Astrocyte of the spinal cord (primary cell): ENCODE results near the gene SLIT3.

ENCODE experiments used
- DNase-seq: peaks from one replicate; pipeline ENCODE4 v3.0.0; 2011; ENCODE audit warnings: low read depth, low spot score
- H3K4me3 ChIP-seq: 2 replicates; pipeline ENCODE4 v1.5.1; 2011; ENCODE audit warnings: low read depth, mild to moderate bottlenecking, low read length, moderate library complexity
- CTCF ChIP-seq: IDR thresholded peaks from 2 replicates; pipeline ENCODE4 v1.5.1; 2012; ENCODE audit warnings: low read depth, mild to moderate bottlenecking, low read length, inconsistent platforms
- in situ Hi-C: cut with HindIII; loops from 2 replicates; pipeline ENCODE4 v1.10.0; 2017; ENCODE audit warnings: low sequenced_read_pairs

SLIT3 gene

DNA sequence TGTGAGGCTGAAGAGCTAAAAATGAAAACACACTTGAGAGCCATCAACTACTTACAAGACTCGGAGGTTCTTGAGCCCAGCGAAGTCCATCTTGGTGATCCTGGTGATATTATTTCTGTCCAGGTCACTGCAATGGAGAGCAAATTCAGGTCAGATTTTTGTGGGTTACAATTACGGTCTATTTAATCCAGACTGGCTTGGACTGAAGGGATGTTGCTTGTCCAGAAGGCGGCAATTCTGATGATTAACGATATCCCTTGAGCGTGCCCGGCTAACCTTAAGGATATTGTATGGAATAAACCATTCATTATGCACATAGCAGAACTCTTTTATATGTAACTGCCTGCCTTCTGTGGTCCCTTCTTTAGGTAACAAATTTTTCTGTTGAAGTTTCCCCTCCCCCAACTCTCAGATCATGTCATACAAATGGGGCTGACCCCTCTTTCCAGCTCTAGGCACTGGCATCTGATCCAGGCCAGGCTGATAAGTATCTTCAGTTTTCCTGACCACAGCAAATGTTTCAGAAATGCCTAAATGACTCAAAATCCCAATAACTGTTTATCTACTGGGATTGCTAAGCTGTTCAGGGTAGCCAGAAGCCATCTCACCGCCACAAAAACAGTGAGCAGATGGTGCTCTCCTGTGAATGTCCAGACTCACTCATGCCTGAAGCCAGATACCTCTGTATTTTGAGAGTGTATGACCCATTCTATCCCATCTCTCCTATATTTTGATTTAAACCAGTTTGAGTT, 49.4 kb downstream of the SLIT3 start:
- H3K4me3 ChIP-seq: no peak overlapping the region
- in situ Hi-C loops: no loop called here
- TF ChIP-seq CTCF: no peak
- DNase-seq: peak; percentile 21

DNA sequence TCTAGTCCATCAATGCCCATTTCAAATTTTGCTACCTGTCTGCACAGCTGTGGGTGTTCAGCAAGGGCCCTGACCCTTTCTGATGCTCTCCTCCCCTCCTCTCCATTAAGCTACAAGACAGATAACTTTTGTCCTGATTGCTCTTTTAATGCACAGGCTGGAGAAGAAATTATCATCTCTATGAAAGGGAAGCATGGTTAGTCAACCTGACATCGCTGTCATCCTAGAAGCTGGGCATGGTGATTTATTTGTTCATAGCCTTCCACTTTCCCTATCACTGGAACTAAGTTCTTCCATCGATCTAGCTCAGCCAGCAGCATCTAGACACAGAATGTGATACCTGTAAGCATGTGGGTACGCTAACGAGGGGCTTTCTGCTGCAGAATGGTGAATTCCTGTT, 50.1 kb downstream of the SLIT3 start:
- in situ Hi-C loops: no loop called here
- TF ChIP-seq CTCF: no peak
- DNase-seq: no peak

GRCh38 chr5:169248996-169249395, 51.9 kb downstream of the SLIT3 start:
- H3K4me3 ChIP-seq: no peak overlapping the region
- in situ Hi-C loops: no loop called here
- no peak for TF ChIP-seq CTCF
- DNase-seq: no peak

More for the DNA sequence above, 50.1 kb downstream of the SLIT3 start:
- no peak overlapping the region for H3K4me3 ChIP-seq

DNA sequence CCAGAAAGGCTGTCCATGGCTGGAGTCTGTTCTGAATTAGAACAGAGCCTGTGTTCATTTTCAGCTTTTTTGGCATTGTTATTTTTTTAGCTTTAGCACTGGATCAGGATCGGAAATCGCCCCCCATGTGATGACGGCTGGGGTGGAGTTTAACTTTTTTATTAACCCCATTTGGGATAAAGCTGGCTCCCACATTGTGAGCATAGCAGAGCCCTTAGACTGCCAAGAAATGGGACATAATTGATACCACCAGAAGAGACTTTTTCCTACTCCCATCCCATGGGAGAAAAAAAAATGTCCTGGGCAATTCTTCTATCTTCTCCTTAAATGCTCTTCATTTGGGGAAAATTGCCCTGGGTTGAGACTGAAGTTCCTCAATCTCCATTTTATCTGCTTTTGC, 52.4 kb downstream of the SLIT3 start:
- no peak for TF ChIP-seq CTCF
- DNase-seq: no peak
- H3K4me3 ChIP-seq: no peak overlapping the region
- in situ Hi-C loops: no loop called here

DNA sequence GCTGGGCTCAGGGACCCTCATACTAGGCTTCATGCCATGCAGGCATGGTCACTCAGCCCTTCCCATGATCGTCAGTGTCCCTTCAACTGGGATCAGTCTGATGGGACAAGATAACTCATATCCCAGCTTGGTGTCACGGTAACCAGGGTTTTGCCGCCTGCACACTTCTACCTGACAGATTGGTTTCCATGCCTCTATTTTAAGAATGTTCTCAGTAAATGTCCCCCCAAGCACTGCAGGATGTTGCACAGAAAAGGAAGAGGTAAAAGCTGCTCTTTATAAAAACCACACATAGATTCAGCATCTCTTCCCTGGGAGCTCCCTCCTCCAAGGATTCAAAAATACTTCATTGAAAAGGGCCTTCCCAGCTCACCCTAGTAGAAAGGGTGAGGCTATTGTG, 56.1 kb downstream of the SLIT3 start:
- no peak overlapping the region for H3K4me3 ChIP-seq
- DNase-seq: no peak
- no peak for TF ChIP-seq CTCF
- in situ Hi-C loops: no loop called here

DNA sequence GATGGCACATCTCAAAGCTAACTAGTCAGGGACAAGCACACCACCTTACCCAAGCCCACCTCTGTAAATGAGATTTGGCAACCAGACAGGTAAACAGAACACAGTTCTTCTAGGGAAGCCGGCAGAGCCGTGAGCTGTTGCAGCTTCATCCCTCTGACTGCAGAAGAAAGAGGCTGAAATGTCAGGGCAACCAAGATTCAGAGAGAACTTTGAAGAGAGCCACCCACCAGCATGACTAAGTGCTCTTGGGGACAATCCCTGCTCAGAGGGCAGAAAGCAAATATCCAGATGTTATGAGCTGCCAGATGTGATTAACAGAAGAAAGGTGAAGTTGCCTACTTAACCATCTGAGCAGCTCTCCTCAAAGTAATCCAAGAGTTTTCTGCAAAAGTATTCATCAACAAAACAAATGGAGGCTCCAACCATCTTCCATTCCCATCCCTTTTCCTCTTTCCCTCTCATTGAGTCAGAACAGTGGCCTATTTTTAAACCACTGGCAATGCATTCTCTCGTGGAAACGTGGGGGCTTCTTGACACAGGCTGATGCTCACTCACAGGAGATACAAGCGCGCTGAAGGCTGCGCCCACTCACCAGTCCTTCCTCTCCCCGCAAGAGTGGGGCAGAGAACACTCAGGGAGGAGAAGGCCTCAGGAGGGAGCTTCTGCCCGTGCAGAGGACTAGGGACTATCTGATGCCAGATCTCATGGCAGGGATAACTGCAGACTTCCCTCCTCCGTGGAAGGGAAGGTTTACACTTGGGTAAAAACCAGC, 57.1 kb downstream of the SLIT3 start:
- no peak for TF ChIP-seq CTCF
- no peak for DNase-seq
- H3K4me3 ChIP-seq: no peak overlapping the region
- in situ Hi-C loops: no loop called here
